ENCODE measurements around the gene TTC23.
A peak's percentile ranks its signal among the peaks of the same experiment; 100 is the strongest.

TTC23 gene

GRCh38 chr15:99141943-99142342, 107.4 kb downstream of the TTC23 start:
- Histone ChIP-seq H3K36me3 (ENCODE audit: insufficient read depth) (no peaks in the 10 kb centered on the region), H3K4me2 (no peak overlapping the region), H3K79me2 (ENCODE audit: insufficient read depth, low read depth) (no peaks in the 10 kb centered on the region), H3K9ac (no peak overlapping the region), H3K27me3 (ENCODE audit: insufficient read depth, low read depth) (no peaks in the 10 kb centered on the region), H3K4me1 (ENCODE audit: low read depth, poor library complexity, severe bottlenecking) (peaks cover 67% of the 10 kb centered on the region), H2AFZ (ENCODE audit: low read depth) (no peak overlapping the region), H3K4me3 (IDR thresholded peaks at IDR 0.05; ENCODE audit: insufficient read depth, low read depth, low read length) (no peak overlapping the region), H4K20me1 (ENCODE audit: insufficient read depth) (no peaks in the 10 kb centered on the region), H3K27ac (no peak overlapping the region)
- no peak for TF ChIP-seq CTCF (conservative IDR thresholded peaks at IDR 0.05; ENCODE audit: low read depth, low read length)

- Histone ChIP-seq H2AFZ (ENCODE audit: low read depth) (no peak overlapping the region), H4K20me1 (ENCODE audit: insufficient read depth) (no peaks in the 10 kb centered on the region)
- no peak for TF ChIP-seq CTCF (conservative IDR thresholded peaks at IDR 0.05; ENCODE audit: low read depth, low read length)
Measured at GRCh38 chr15:99140590-99140989, 108.8 kb downstream of the TTC23 start.

GRCh38 chr15:99139276-99139675, 110.1 kb downstream of the TTC23 start:
- peak overlapping the region; percentile 73; the same call in 1 of the 2 replicates for H3K27ac ChIP-seq
- no peak overlapping the region for H3K9ac ChIP-seq
- peaks cover 86% of the 10 kb centered on the region for H3K4me1 ChIP-seq (ENCODE audit: low read depth, poor library complexity, severe bottlenecking)
- H3K27me3 ChIP-seq (ENCODE audit: insufficient read depth, low read depth): no peaks in the 10 kb centered on the region
- H3K79me2 ChIP-seq (ENCODE audit: insufficient read depth, low read depth): no peaks in the 10 kb centered on the region
- no peak overlapping the region for H3K4me2 ChIP-seq
- H3K36me3 ChIP-seq (ENCODE audit: insufficient read depth): no peaks in the 10 kb centered on the region
- H4K20me1 ChIP-seq (ENCODE audit: insufficient read depth): no peaks in the 10 kb centered on the region
- no peak overlapping the region for H3K4me3 ChIP-seq (IDR thresholded peaks at IDR 0.05; ENCODE audit: insufficient read depth, low read depth, low read length)
- no peak overlapping the region for H2AFZ ChIP-seq (ENCODE audit: low read depth)
- no peak for TF ChIP-seq CTCF (conservative IDR thresholded peaks at IDR 0.05; ENCODE audit: low read depth, low read length)

More at GRCh38 chr15:99140590-99140989, 108.8 kb downstream of the TTC23 start:
- Histone ChIP-seq H3K4me3 (IDR thresholded peaks at IDR 0.05; ENCODE audit: insufficient read depth, low read depth, low read length) (no peak overlapping the region), H3K36me3 (ENCODE audit: insufficient read depth) (no peaks in the 10 kb centered on the region), H3K27me3 (ENCODE audit: insufficient read depth, low read depth) (no peaks in the 10 kb centered on the region), H3K4me1 (ENCODE audit: low read depth, poor library complexity, severe bottlenecking) (peaks cover 81% of the 10 kb centered on the region), H3K9ac (no peak overlapping the region), H3K4me2 (no peak overlapping the region), H3K27ac (no peak overlapping the region), H3K79me2 (ENCODE audit: insufficient read depth, low read depth) (no peaks in the 10 kb centered on the region)

- H3K9ac ChIP-seq: no peak overlapping the region; the same call in 1 of the 2 replicates
- peaks cover 86% of the 10 kb centered on the region for H3K4me1 ChIP-seq (ENCODE audit: low read depth, poor library complexity, severe bottlenecking)
- H3K27me3 ChIP-seq (ENCODE audit: insufficient read depth, low read depth): no peaks in the 10 kb centered on the region
- TF ChIP-seq CTCF (conservative IDR thresholded peaks at IDR 0.05; ENCODE audit: low read depth, low read length): no peak
- H4K20me1 ChIP-seq (ENCODE audit: insufficient read depth): no peaks in the 10 kb centered on the region
- no peak overlapping the region for H2AFZ ChIP-seq (ENCODE audit: low read depth)
- H3K4me3 ChIP-seq (IDR thresholded peaks at IDR 0.05; ENCODE audit: insufficient read depth, low read depth, low read length): no peak overlapping the region
- H3K36me3 ChIP-seq (ENCODE audit: insufficient read depth): no peaks in the 10 kb centered on the region
- H3K27ac ChIP-seq: peak overlapping the region; percentile 73; the same call in 1 of the 2 replicates
- peak overlapping the region; percentile 72; the same call in 1 of the 2 replicates for H3K4me2 ChIP-seq
- H3K79me2 ChIP-seq (ENCODE audit: insufficient read depth, low read depth): no peaks in the 10 kb centered on the region
Measured at GRCh38 chr15:99138491-99138982, 110.8 kb downstream of the TTC23 start.

All from KMS-11 (cell line).